ENCODE measurements around the gene LHFPL5. TPM values are rescaled to one million over a fixed set of nuclear protein-coding genes. Genes with fewer than 3 reads are reported as not detected.

LHFPL5 gene
- not detected for total RNA-seq
- polyA plus RNA-seq (ENCODE audit: insufficient read length in 6 of 6): not detected
- long read RNA-seq, donor 1, partial matches to known transcripts: 41 of 41 reads
- long read RNA-seq, donor 1, other reads (novel, unspliced or antisense): 0 of 41 reads
- long read RNA-seq, donor 2: 0 reads
- long read RNA-seq, donor 3, partial matches to known transcripts: 10 of 23 reads
- long read RNA-seq, donor 3, other reads (novel, unspliced or antisense): 13 of 23 reads
- long read RNA-seq, donor 4: 0 reads
- long read RNA-seq, donor 5, partial matches to known transcripts: 24 of 24 reads
- long read RNA-seq, donor 5, other reads (novel, unspliced or antisense): 0 of 24 reads
- long read RNA-seq, donor 6: 0 reads
- long read RNA-seq, donor 7: 0 reads
- long read RNA-seq, donor 8: 0 reads
- long read RNA-seq, donor 9: 0 reads
- long read RNA-seq, donor 10: 0 reads
- long read RNA-seq, donor 11: 0 reads
- long read RNA-seq, donor 12, partial matches to known transcripts: 29 of 29 reads
- long read RNA-seq, donor 12, other reads (novel, unspliced or antisense): 0 of 29 reads

DNA sequence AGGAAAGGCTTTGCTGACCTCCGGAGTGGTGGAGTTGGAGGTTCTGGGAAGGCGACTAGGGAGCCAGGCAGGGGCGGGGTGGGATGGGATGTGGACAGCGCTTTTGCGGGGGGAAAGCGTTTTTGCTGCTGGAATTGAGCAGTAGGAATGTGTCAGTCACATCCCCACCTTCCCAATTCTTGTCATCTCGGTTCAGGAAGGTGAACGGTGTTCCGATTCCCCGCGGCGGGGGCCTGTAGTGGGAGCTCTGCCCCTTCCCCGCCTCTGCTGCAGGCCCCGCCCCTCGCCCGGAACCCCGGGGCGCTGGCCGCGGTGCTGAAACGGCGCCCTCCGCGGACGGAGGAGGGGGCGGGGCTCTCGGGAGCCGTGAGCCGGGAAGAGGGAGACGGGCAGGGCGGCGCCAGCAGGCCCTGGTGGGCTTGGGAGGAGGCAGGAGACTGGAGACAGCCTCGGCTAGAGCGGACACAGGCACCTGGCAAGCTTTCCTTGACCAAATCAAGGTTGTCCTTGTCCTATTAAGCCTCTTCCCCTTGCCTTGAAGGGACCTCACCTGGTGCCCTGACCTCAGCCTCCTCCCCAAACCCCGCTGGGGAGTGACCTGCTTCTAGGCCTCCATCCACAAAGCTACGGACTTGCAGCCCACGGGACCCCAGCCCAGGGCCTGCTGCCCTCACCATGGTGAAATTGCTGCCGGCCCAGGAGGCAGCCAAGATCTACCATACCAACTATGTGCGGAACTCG lies at the start of gene LHFPL5:
Gene LHFPL5 (plus strand): TSS at position 357 of the 741 bp plus-strand sequence. CDS start 319 bp downstream, at position 676.
- intact Hi-C loops (cut with DNase I): no loop called here
- DNase-seq: peak in 3 of 4 donors; percentile 43 to 90 (median 61)
- Histone ChIP-seq H3K36me3 (no peaks in the 10 kb centered on the region), H3K4me1 (peaks cover 4 to 6% of the 10 kb centered on the region in 2 donors), H3K4me3 (no peak within 1 kb of the TSS), H3K27me3 (peaks cover 0 to 44% of the 10 kb centered on the region in 2 donors), H3K27ac (no peak within 1 kb of the TSS), H3K9me3 (no peaks in the 10 kb centered on the region)
- TF ChIP-seq, protein P1, sequence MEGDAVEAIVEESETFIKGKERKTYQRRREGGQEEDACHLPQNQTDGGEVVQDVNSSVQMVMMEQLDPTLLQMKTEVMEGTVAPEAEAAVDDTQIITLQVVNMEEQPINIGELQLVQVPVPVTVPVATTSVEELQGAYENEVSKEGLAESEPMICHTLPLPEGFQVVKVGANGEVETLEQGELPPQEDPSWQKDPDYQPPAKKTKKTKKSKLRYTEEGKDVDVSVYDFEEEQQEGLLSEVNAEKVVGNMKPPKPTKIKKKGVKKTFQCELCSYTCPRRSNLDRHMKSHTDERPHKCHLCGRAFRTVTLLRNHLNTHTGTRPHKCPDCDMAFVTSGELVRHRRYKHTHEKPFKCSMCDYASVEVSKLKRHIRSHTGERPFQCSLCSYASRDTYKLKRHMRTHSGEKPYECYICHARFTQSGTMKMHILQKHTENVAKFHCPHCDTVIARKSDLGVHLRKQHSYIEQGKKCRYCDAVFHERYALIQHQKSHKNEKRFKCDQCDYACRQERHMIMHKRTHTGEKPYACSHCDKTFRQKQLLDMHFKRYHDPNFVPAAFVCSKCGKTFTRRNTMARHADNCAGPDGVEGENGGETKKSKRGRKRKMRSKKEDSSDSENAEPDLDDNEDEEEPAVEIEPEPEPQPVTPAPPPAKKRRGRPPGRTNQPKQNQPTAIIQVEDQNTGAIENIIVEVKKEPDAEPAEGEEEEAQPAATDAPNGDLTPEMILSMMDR (IDR thresholded peaks at IDR 0.05): no peak
- ATAC-seq: peak; percentile 99

DNA sequence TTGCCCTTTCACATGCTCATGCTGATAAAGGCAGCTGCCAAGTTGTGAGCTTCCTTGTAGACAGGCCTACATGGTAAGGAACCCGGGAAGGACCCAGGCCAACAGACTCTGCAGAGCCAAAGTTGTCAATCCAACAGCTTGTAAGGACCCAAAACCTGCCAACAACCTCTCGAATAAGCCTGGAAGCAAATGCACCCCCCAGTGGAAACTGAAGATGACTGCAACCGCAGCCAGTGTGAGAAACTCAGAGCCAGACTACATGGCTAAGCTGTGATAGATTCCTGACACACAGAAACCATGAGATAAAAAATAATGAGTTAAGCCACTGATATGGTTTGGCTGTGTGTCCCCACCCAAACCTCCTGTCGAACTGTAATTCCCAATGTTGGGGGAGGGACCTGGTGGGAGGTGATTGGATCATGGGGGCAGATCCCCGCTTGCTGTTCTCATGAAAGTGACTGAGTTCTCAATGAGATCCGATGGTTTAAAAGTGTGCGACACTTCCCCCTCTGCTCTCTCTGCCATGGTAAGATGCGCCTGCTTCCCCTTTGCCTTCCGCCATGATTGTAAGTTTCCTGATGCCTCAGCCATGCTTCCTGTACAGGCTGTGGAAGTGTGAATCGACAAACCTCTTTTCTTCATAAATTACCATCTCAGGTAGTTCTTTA lies 47.6 kb upstream of the LHFPL5 start:
- Histone ChIP-seq H3K9me3 (no peaks in the 10 kb centered on the region), H3K36me3 (no peaks in the 10 kb centered on the region), H3K27ac (no peak overlapping the region), H3K27me3 (peaks cover 0 to 31% of the 10 kb centered on the region in 2 donors), H3K4me1 (no peaks in the 10 kb centered on the region), H3K4me3 (no peak overlapping the region)
- DNase-seq: no peak
- intact Hi-C loops (cut with DNase I): no loop called here
- TF ChIP-seq, protein P1 (IDR thresholded peaks at IDR 0.05): no peak
- ATAC-seq: no peak

DNA sequence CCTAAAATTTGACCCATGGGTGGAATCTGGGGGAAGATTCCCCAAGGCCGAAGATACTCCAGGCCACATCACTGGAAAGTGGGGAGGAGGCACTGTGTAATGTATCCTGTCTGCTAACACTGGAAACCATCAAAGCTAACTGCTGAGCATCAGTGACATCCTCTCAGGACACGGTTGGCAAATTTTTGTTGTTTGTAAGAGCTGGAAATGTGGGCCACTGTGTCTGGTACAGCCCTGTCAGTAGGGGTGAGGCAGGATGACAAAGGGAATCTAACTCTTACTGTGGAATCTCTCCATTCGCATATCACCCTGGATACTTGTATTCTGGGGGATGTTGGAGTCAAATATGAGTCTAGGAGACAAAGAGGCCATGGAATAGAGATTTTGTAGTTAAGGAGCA lies 45.7 kb upstream of the LHFPL5 start:
- Histone ChIP-seq H3K36me3 (no peaks in the 10 kb centered on the region), H3K9me3 (no peaks in the 10 kb centered on the region)
- no peak for DNase-seq

DNA sequence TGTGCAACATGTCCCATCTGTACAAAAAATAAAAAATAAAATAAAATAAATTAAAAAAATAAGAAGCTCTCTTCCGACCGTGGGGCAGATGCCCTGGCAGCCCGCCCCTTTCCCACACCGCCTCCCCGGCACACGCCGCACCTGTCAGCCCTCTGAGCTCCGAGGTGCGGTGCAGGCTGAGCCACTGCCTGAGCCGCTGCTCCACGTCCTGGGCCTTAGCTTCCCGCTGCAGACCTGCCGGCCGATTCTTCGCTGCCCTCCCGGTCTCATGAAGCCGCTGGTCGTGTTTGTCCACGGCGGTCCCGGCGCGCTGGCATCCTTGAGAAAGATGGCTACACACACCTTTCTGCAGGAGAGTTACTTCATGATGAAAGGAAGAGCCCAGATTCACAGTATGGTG lies 39.4 kb upstream of the LHFPL5 start:
- Histone ChIP-seq H3K27me3 (peaks cover 20 to 63% of the 10 kb centered on the region in 2 donors), H3K27ac (no peak overlapping the region), H3K36me3 (no peaks in the 10 kb centered on the region), H3K9me3 (no peaks in the 10 kb centered on the region), H3K4me3 (no peak overlapping the region), H3K4me1 (no peaks in the 10 kb centered on the region)
- TF ChIP-seq, protein P1 (IDR thresholded peaks at IDR 0.05): no peak
- ATAC-seq (no peak), DNase-seq (no peak)
- intact Hi-C loops (cut with DNase I): no loop called here

More for the DNA sequence above, 45.7 kb upstream of the LHFPL5 start:
- TF ChIP-seq, protein P1 (IDR thresholded peaks at IDR 0.05): no peak
- no peak for ATAC-seq
- Histone ChIP-seq H3K4me1 (no peaks in the 10 kb centered on the region), H3K27ac (no peak overlapping the region), H3K27me3 (peaks cover 12 to 49% of the 10 kb centered on the region in 2 donors), H3K4me3 (no peak overlapping the region)
- intact Hi-C loops (cut with DNase I): no loop called here

All from left lung (tissue), 14 donors.